ENCODE measurements around the gene SAP25.
"Not testable (repeated sequence)": the region's sequence is repeated elsewhere in the genome, so short reads cannot be mapped to it uniquely, and the experiment has no call there.

GRCh38 chr7:100548446-100548845 is 25.3 kb downstream of the SAP25 start:
- TF ChIP-seq CTCF (IDR thresholded peaks at IDR 0.05); ZFX (IDR thresholded peaks at IDR 0.05; ENCODE audit: borderline replicate concordance): not testable (repeated sequence)
